OCI-LY3 (cell line): ENCODE measurements around the gene LUZP2.

Experiments
- H2AFZ ChIP-seq: fragments of 200-600, 300-600 bp; shearing (Covaris generic); 2 replicates; pipeline ENCODE4 v1.6.0; 2014; ENCODE audit warnings: antibody characterized with exemption, low read depth, low read length
- H3K27ac ChIP-seq: fragments of 200-600, 300-600 bp; sonication (generic); 2 replicates; pipeline ENCODE4 v1.5.1; 2014; ENCODE audit warnings: mild to moderate bottlenecking, low read length, moderate library complexity, mixed read lengths
- H3K27me3 ChIP-seq: fragments of 200-600, 300-600 bp; sonication (generic); 2 replicates; pipeline ENCODE4 v1.6.1; 2014; ENCODE audit warnings: low read depth, low read length, mixed read lengths
- H3K36me3 ChIP-seq: fragments of 200-600, 300-600 bp; sonication (generic); replicated peaks from 2 replicates; pipeline ENCODE3; 2014; ENCODE audit warnings: low read depth, low read length, mixed read lengths
- H3K4me1 ChIP-seq: fragments of 300-600, 200-600 bp; sonication (generic); 2 replicates; pipeline ENCODE4 v1.6.1; 2014; ENCODE audit warnings: low read length, mixed read lengths
- H3K4me2 ChIP-seq: fragments of 200-600, 300-600 bp; sonication (generic); 2 replicates; pipeline ENCODE4 v1.6.1; 2014; ENCODE audit warnings: low read length, mixed read lengths
- H3K4me3 ChIP-seq: fragments of 300-600, 200-600 bp; sonication (generic); 2 replicates; pipeline ENCODE4 v1.5.1; 2014; ENCODE audit warnings: antibody characterized with exemption, mild to moderate bottlenecking, low read length, moderate library complexity
- H3K79me2 ChIP-seq: fragments of 300-600, 200-600 bp; shearing (Covaris generic); 2 replicates; pipeline ENCODE4 v1.6.1; 2014; ENCODE audit warnings: mild to moderate bottlenecking, low read length, mixed read lengths
- H3K9ac ChIP-seq: fragments of 300-600, 200-600 bp; shearing (Covaris generic); 2 replicates; pipeline ENCODE4 v1.6.0; 2014; ENCODE audit warnings: mild to moderate bottlenecking, low read length, moderate library complexity
- H3K9me3 ChIP-seq: fragments of 200-600, 300-600 bp; shearing (Covaris generic); 2 replicates; pipeline ENCODE4 v1.6.1; 2014; ENCODE audit warnings: low read length, mixed read lengths; ENCODE audit not compliant: insufficient read depth
- H4K20me1 ChIP-seq: fragments of 200-600, 300-600 bp; sonication (generic); 2 replicates; pipeline ENCODE4 v1.6.1; 2016; ENCODE audit warnings: low read length, mixed read lengths; ENCODE audit not compliant: insufficient read depth
- EZH2phosphoT487 ChIP-seq: fragments of 200-600 bp; shearing (Covaris generic); IDR thresholded peaks from 2 replicates; pipeline ENCODE4 v1.6.1; 2018; ENCODE audit warnings: antibody characterized with exemption, mixed run types, low read depth
- TF ChIP-seq, protein P1 (sequence below): fragments of 200-600, 300-600 bp; sonication (generic); IDR thresholded peaks from 2 replicates; pipeline ENCODE4 v1.5.1; 2014; ENCODE audit warnings: antibody characterized with exemption, low read length, low read depth

Gene LUZP2

DNA sequence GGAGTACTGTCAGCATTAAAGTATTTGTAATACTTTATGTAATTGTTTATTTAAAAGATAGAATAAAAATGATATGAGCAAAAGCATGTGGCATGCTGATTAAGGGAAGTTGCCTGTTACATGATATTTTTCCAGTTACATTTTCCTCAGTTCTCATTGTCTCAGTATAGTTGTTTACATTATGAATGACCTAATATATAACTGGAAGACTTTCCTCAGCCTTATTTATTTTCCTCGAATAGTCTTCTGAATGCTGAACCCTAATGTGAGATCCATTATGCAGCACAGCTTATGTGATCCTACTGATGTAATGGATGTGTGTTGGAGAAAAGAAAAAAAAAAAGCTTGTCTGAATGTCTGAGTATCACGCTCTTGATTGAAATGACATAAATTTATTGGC is 95.5 kb downstream of the LUZP2 start:
- Histone ChIP-seq H4K20me1 (no peaks in the 10 kb centered on the region), H2AFZ (no peak overlapping the region), H3K36me3 (no peaks in the 10 kb centered on the region), H3K27me3 (no peaks in the 10 kb centered on the region), H3K4me1 (peaks cover 8% of the 10 kb centered on the region), H3K4me2 (no peak overlapping the region), H3K4me3 (no peak overlapping the region), H3K27ac (no peak overlapping the region), H3K9ac (no peak overlapping the region), H3K9me3 (no peaks in the 10 kb centered on the region), H3K79me2 (no peaks in the 10 kb centered on the region)
- TF ChIP-seq, protein P1, sequence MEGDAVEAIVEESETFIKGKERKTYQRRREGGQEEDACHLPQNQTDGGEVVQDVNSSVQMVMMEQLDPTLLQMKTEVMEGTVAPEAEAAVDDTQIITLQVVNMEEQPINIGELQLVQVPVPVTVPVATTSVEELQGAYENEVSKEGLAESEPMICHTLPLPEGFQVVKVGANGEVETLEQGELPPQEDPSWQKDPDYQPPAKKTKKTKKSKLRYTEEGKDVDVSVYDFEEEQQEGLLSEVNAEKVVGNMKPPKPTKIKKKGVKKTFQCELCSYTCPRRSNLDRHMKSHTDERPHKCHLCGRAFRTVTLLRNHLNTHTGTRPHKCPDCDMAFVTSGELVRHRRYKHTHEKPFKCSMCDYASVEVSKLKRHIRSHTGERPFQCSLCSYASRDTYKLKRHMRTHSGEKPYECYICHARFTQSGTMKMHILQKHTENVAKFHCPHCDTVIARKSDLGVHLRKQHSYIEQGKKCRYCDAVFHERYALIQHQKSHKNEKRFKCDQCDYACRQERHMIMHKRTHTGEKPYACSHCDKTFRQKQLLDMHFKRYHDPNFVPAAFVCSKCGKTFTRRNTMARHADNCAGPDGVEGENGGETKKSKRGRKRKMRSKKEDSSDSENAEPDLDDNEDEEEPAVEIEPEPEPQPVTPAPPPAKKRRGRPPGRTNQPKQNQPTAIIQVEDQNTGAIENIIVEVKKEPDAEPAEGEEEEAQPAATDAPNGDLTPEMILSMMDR = no peak
- no peak for TF ChIP-seq EZH2phosphoT487

DNA sequence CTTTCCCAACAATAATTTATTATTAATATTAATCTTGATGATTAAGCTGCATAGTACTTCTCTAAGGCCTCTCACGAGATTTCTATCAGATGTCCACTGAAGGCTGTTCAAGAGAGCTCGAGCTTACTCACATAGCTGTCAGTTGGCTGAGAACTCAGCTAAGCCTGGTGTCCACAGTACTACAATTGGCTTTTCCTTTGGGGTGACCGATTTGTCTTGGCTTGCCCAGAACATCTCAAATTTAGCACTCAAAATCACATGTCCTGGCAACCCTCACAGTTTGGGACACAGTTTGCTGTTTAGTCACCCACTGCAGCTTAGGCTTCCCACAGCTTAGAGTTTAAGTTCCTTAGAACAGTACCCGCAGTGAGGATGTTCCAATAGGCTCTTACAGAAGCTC is 96.5 kb downstream of the LUZP2 start:
- H3K27ac ChIP-seq = no peak overlapping the region
- peaks cover 8% of the 10 kb centered on the region for H3K4me1 ChIP-seq
- no peak overlapping the region for H3K4me3 ChIP-seq
- H3K9me3 ChIP-seq = no peaks in the 10 kb centered on the region
- H2AFZ ChIP-seq = no peak overlapping the region
- no peaks in the 10 kb centered on the region for H3K36me3 ChIP-seq
- H3K27me3 ChIP-seq = no peaks in the 10 kb centered on the region
- no peaks in the 10 kb centered on the region for H4K20me1 ChIP-seq
- H3K4me2 ChIP-seq = no peak overlapping the region
- no peak overlapping the region for H3K9ac ChIP-seq
- TF ChIP-seq, protein P1 = no peak
- TF ChIP-seq EZH2phosphoT487 = no peak
- no peaks in the 10 kb centered on the region for H3K79me2 ChIP-seq

DNA sequence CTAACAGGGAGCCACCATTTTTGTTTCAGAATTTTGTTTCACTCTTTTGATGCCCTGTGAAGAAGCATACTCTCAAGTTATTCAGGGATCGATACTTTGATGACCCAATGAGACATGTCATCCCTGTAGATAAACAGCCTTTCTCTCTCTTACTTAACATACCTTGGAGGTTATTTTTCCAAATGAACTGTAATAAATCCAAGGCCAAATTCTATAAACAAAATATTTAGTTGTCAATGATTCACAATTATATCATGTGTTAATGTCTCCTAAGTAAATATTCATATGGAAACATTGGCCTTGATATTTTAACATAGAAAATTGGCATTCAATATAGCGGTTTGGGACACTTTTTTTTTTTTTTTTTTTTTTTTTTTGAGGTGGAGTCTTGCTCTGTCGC is 97.5 kb downstream of the LUZP2 start:
- H3K4me2 ChIP-seq = no peak overlapping the region
- H3K79me2 ChIP-seq = no peaks in the 10 kb centered on the region
- no peaks in the 10 kb centered on the region for H3K36me3 ChIP-seq
- no peak overlapping the region for H3K27ac ChIP-seq
- TF ChIP-seq, protein P1 = no peak
- no peak for TF ChIP-seq EZH2phosphoT487
- no peak overlapping the region for H2AFZ ChIP-seq
- H3K4me1 ChIP-seq = peaks cover under 1% of the 10 kb centered on the region; the same call in 1 of the 2 replicates
- no peaks in the 10 kb centered on the region for H3K9me3 ChIP-seq
- no peak overlapping the region for H3K4me3 ChIP-seq
- H4K20me1 ChIP-seq = no peaks in the 10 kb centered on the region
- H3K27me3 ChIP-seq = no peaks in the 10 kb centered on the region
- no peak overlapping the region for H3K9ac ChIP-seq

DNA sequence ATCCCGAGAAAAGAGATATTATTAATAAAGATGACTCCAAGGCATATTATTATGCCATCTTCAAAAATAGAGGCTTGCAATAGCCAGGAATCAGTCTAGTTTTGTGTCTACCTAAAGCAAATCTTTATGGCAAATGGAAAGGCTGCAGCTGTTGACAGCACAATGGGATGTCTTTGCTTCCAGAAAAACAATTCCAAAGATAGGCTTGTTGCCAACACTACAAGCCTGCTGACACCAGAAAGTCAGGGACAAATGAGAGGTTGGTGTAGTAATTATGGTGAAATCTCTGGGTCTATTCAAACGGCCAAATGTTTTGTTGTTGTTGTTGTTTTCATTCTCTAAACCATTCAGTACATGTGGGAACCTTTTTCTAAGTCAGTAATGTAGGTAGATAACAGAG is 101.8 kb downstream of the LUZP2 start:
- H2AFZ ChIP-seq = no peak overlapping the region
- H3K36me3 ChIP-seq = no peaks in the 10 kb centered on the region
- H3K4me2 ChIP-seq = no peak overlapping the region
- no peaks in the 10 kb centered on the region for H3K27me3 ChIP-seq
- H3K9ac ChIP-seq = no peak overlapping the region
- H3K79me2 ChIP-seq = no peaks in the 10 kb centered on the region
- TF ChIP-seq EZH2phosphoT487 = no peak
- TF ChIP-seq, protein P1 = no peak
- H3K4me1 ChIP-seq = no peaks in the 10 kb centered on the region
- H4K20me1 ChIP-seq = no peaks in the 10 kb centered on the region
- no peak overlapping the region for H3K27ac ChIP-seq
- no peaks in the 10 kb centered on the region for H3K9me3 ChIP-seq
- H3K4me3 ChIP-seq = no peak overlapping the region
